Measurements from ENCODE around the gene SLC4A1.

DNA sequence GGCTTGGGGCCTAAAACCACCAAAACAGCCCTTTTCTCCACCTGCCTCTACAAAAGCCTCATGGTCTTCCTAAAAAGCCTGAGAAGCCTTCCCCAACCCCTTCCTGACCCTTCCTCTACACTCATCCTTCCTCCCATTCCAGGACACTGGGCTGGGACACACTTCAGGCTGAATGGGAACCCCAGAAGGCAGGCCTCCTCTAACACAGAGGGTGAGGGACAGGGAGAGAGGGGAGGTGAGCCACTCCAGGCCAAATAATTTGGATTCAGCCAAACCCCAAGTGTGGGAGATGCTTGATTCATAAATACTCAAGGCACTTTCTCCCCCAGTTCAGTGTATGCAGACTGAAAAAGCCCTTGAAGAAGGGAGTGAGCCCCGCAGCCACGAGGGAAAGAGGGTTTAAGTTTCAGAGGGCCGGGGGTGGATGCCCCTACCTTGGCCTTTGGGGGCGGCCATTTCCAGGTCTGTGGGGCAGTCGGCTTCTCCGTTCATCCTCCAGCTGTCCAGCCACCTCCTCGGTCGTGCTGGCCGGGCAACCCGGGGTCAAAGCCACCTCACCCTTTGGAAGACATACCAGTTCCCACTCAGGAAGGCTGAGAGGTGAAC, 50.1 kb downstream of the SLC4A1 start:
- TF ChIP-seq, protein P1, sequence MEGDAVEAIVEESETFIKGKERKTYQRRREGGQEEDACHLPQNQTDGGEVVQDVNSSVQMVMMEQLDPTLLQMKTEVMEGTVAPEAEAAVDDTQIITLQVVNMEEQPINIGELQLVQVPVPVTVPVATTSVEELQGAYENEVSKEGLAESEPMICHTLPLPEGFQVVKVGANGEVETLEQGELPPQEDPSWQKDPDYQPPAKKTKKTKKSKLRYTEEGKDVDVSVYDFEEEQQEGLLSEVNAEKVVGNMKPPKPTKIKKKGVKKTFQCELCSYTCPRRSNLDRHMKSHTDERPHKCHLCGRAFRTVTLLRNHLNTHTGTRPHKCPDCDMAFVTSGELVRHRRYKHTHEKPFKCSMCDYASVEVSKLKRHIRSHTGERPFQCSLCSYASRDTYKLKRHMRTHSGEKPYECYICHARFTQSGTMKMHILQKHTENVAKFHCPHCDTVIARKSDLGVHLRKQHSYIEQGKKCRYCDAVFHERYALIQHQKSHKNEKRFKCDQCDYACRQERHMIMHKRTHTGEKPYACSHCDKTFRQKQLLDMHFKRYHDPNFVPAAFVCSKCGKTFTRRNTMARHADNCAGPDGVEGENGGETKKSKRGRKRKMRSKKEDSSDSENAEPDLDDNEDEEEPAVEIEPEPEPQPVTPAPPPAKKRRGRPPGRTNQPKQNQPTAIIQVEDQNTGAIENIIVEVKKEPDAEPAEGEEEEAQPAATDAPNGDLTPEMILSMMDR (IDR thresholded peaks at IDR 0.05) = no peak
- no peak for TF ChIP-seq POLR2AphosphoS5 (IDR thresholded peaks at IDR 0.05)
